Adrenal gland (tissue), 12 donors: ENCODE data around the gene HS6ST2. TPM values are rescaled to one million over a fixed set of nuclear protein-coding genes. Genes with fewer than 3 reads are reported as not detected.

Experiments
- DNase-seq, 7 donors: peaks; one replicate each; pipeline ENCODE4 v3.0.0-alpha.2; 2019 to 2020
- H3K27ac ChIP-seq, 5 donors: fragments of 200-600 bp; sonication (generic) in 4 of 5; 1 replicate in 3 of 5; 2 replicates in 2 of 5; pipeline versions ENCODE4 v1.5.1 to v1.8.0; 2016 to 2020; ENCODE audit warnings: mild to moderate bottlenecking in 1 of 5
- H3K27me3 ChIP-seq: fragments of 200-600 bp; 2 replicates; pipeline ENCODE4 v1.8.0; 2021
- H3K36me3 ChIP-seq, 2 donors: fragments of 200-600 bp; replicated peaks in 1 of 2; 1 replicate in 1 of 2; 2 replicates in 1 of 2; pipeline versions ENCODE4 v1.5.1 to v1.8.0; 2018 to 2022
- H3K4me1 ChIP-seq, 2 donors: fragments of 200-600 bp; replicated peaks in 1 of 2; 1 replicate in 1 of 2; 2 replicates in 1 of 2; pipeline versions ENCODE4 v1.5.1 to v1.8.0; 2018 to 2021
- H3K4me3 ChIP-seq, 4 donors: fragments of 200-600 bp; sonication (generic) in 3 of 4; one replicate each; pipeline ENCODE4 v1.5.1; 2016 to 2018
- H3K9me3 ChIP-seq, 3 donors: fragments of 200-600 bp; sonication (generic) in 1 of 3; replicated peaks in 1 of 3; 1 replicate in 2 of 3; 2 replicates in 1 of 3; pipeline versions ENCODE4 v1.5.1 to v1.8.0; 2016 to 2021
- CTCF ChIP-seq, 6 experiments: fragments of 450-650 bp in 4 of 6; fragments of 200-600 bp in 2 of 6; sonication (generic) in 1 of 6; IDR thresholded peaks; 1 replicate in 5 of 6; 2 replicates in 1 of 6; pipeline versions ENCODE4 v1.5.1 to v1.8.0; 2016 to 2021; ENCODE audit warnings: antibody characterized with exemption in 6 of 6, mild to moderate bottlenecking in 2 of 6, moderate library complexity in 1 of 6
- POLR2A ChIP-seq, 2 donors: fragments of 450-650 bp; IDR thresholded peaks; one replicate each; pipeline ENCODE4 v1.6.1; 2017; ENCODE audit warnings: antibody characterized with exemption in 2 of 2, mild to moderate bottlenecking in 2 of 2, moderate library complexity in 1 of 2
- WGBS, 4 donors: extraction: QIAGEN DNeasy Blood & Tissue Kit in 2 of 4; methylation state at CpG; one replicate each; pipeline versions ENCODE4 v1.1.5 to v1.1.7; 2013 to 2017; 5-methylcytosine and 5-hydroxymethylcytosine counted together
- intact Hi-C, 2 donors: fragments of 100-400 bp; cut with DNase I; formaldehyde crosslinking; loops; one replicate each; pipeline versions ENCODE4 v1.14.1 to v1.15.0; 2022 to 2023
- polyA plus RNA-seq, 3 donors: library from polyadenylated mRNA; stranded (reverse); fragments of 200-250 nt in 2 of 3; fragments of 350-450 nt in 1 of 3; fragmentation: Illumina TruSeq in 1 of 3; extraction: RNeasy Lipid Tissue Mini Kit (QIAGEN cat#74804) in 1 of 3; gene quantifications; one replicate each; pipeline ENCODE4 v1.2.3, GENCODE V29; 2013 to 2014
- total RNA-seq, 9 donors: library from RNA; depleted of rRNA in 4 of 9; stranded (reverse); fragments of >200 nt in 4 of 9; fragments of 120-200 nt in 1 of 9; fragmentation: NEBNext Ultra II Directional in 1 of 9; extraction: Animal tissue kit (Norgen Biotek cat#: 25700) in 1 of 9; gene quantifications; one replicate each; pipeline versions ENCODE4 v1.1.0 to v1.2.4, GENCODE V29; 2013 to 2023
- donor health status: healthy with polysubstance abuse.
- donor health status: Bipolar disorder and iron deficiency.
- donor health status: DM: yes; HTN: yes; CAD: no.
- donor health status: DM: no; HTN: no; CAD: no.
- donor health status: DM: no; HTN: no; CAD: no.
- donor health status: DM: yes; HTN: yes; CAD: no.

The HS6ST2 gene
- total and polyA plus RNA-seq, 12 donors = 0.24 to 6.0 (median 1.3) TPM

GRCh38 chrX:132833373-132833772 is 125.1 kb downstream of the HS6ST2 start:
- intact Hi-C loops = no loop called here
- H3K36me3 ChIP-seq = no peaks in the 10 kb centered on the region
- WGBS, 4 donors = 29 to 54% (median 32%) methylated on average over 2 of the region's 2 CpGs
- H3K9me3 ChIP-seq = no peaks in the 10 kb centered on the region
- no peak overlapping the region for H3K27ac ChIP-seq
- TF ChIP-seq CTCF (IDR thresholded peaks at IDR 0.05) (no peak), POLR2A (IDR thresholded peaks at IDR 0.05) (no peak)
- DNase-seq = no peak
- H3K4me1 ChIP-seq = no peaks in the 10 kb centered on the region
- H3K4me3 ChIP-seq = no peak overlapping the region
- H3K27me3 ChIP-seq = peaks cover 10% of the 10 kb centered on the region

GRCh38 chrX:132831336-132831973 is 127.0 kb downstream of the HS6ST2 start:
- TF ChIP-seq POLR2A (IDR thresholded peaks at IDR 0.05) (no peak), CTCF (IDR thresholded peaks at IDR 0.05) (no peak)
- WGBS, 4 donors = 59 to 78% (median 72%) methylated on average over 8 of the region's 8 CpGs
- intact Hi-C loops = no loop called here

GRCh38 chrX:132822634-132823012 is 135.8 kb downstream of the HS6ST2 start:
- Histone ChIP-seq H3K27ac (no peak overlapping the region), H3K9me3 (no peaks in the 10 kb centered on the region), H3K4me3 (no peak overlapping the region), H3K27me3 (peaks cover 5% of the 10 kb centered on the region), H3K36me3 (no peaks in the 10 kb centered on the region), H3K4me1 (no peaks in the 10 kb centered on the region)
- no peak for TF ChIP-seq POLR2A (IDR thresholded peaks at IDR 0.05)
- TF ChIP-seq CTCF (IDR thresholded peaks at IDR 0.05) = no peak
- DNase-seq = no peak
- intact Hi-C loops = no loop called here
- WGBS, 4 donors = 33 to 72% (median 50%) methylated on average over 2 of the region's 2 CpGs

More at GRCh38 chrX:132831336-132831973, 127.0 kb downstream of the HS6ST2 start:
- H3K9me3 ChIP-seq = no peaks in the 10 kb centered on the region
- no peak overlapping the region for H3K4me3 ChIP-seq
- H3K27ac ChIP-seq = no peak overlapping the region
- no peaks in the 10 kb centered on the region for H3K36me3 ChIP-seq
- no peaks in the 10 kb centered on the region for H3K27me3 ChIP-seq
- no peak for DNase-seq
- H3K4me1 ChIP-seq = no peaks in the 10 kb centered on the region

GRCh38 chrX:132821974-132822633 is 136.3 kb downstream of the HS6ST2 start:
- intact Hi-C loops = no loop called here
- no peak for TF ChIP-seq POLR2A (IDR thresholded peaks at IDR 0.05)
- TF ChIP-seq CTCF (IDR thresholded peaks at IDR 0.05) = no peak
- no peak for DNase-seq
- no peaks in the 10 kb centered on the region for H3K9me3 ChIP-seq
- H3K27ac ChIP-seq = no peak overlapping the region
- H3K36me3 ChIP-seq = no peaks in the 10 kb centered on the region
- peaks cover 7% of the 10 kb centered on the region for H3K27me3 ChIP-seq
- 72 to 83% (median 78%) methylated on average over 1 to 3 of the region's 3 CpGs for WGBS, 4 donors
- no peaks in the 10 kb centered on the region for H3K4me1 ChIP-seq
- H3K4me3 ChIP-seq = no peak overlapping the region
